T47D (cell line): ENCODE measurements around the gene SUCLG2.
A peak's percentile ranks its signal among the peaks of the same experiment; 100 is the strongest.

Source experiments
- DNase-seq, 2 experiments: peaks; one replicate each; pipeline versions ENCODE4 v3.0.0 to v3.0.0-alpha.2; 2011 to 2012; ENCODE audit warnings: low read depth in 1 of 2, low spot score in 1 of 2
- JUND ChIP-seq: IDR thresholded peaks from 2 replicates; pipeline ENCODE4 v1.6.1; 2012; ENCODE audit warnings: low read depth
- in situ Hi-C: cut with HindIII; loops from 2 replicates; pipeline ENCODE4 v1.10.0; 2016; ENCODE audit warnings: low sequenced_read_pairs, low pct_unique_long_range_greater_than_20kb

Gene SUCLG2

DNA sequence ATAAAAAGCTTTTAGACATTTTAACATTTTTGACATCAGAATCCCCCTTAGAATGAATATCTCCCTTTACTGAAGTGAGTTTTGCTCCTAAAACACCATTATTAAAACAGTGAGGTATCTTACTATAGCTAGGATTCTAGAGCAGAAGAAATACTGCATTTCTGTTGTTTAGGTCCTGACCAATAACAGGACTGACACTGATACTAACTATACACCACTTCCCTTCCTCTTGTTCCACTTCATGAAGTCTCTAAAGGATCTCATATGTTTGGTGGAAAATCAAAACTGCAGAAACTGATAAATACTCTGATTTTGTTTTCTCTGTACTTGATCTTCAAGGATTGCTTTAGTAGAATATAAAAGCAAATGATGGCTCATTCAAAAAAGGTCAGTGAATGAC, 230.7 kb downstream of the SUCLG2 start:
- in situ Hi-C loops, result no loop called here
- no peak for TF ChIP-seq JUND
- no peak for DNase-seq

DNA sequence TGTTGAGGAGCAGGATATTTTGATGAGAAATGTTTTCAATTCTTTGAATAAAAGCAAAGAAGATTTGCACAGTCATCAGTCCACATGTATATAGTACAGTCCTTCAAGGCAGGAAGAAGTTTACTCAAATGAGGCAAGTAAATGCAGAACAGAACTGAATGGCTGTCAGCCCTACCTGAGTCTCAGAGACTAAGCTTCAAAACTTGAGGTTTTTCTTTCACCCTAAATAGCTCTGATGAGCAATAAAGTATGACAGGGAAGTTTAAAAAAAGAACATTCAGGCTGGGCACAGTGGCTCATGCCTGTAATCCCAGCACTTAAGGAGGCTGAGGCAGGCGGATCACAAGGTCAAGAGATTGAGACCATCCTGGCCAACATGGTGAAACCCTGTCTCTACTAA, 232.5 kb downstream of the SUCLG2 start:
- DNase-seq, result no peak
- in situ Hi-C loops, result no loop called here
- no peak for TF ChIP-seq JUND

DNA sequence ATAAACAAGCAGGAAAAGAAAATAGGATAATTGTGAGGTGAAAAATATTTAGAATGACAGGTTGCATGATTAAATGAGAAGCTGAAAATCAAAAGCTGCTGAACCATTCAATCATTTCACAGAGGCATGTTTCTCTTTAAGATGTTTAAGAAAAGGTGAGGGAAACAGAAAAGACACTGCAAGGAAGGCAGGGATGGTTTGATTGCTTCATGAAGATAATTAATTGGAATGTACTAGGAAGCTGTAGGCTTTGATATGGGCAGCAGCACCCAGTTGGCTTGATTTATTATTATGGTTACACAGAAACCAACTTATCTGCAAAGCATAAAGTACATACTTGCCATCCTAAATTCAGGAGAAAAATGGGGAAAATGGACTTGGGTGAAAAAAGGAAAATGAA, 234.6 kb downstream of the SUCLG2 start:
- TF ChIP-seq JUND, result no peak
- no peak for DNase-seq
- in situ Hi-C loops, result no loop called here

DNA sequence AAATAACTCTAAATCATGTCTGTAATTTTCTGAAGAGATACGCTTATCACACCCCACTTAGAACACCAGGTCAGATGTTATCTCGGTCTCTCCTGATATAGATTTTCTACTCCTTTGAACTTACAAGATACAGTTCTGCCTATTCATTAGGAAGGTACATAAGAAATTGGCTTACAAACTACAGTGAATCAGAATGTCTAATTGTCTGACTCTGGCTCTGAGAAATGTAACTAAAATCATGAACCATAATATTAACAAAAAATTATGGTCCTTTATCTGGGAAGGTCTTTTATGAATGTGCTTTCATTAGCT, 235.2 kb downstream of the SUCLG2 start:
- TF ChIP-seq JUND, result no peak
- DNase-seq, result no peak
- in situ Hi-C loops, result no loop called here

DNA sequence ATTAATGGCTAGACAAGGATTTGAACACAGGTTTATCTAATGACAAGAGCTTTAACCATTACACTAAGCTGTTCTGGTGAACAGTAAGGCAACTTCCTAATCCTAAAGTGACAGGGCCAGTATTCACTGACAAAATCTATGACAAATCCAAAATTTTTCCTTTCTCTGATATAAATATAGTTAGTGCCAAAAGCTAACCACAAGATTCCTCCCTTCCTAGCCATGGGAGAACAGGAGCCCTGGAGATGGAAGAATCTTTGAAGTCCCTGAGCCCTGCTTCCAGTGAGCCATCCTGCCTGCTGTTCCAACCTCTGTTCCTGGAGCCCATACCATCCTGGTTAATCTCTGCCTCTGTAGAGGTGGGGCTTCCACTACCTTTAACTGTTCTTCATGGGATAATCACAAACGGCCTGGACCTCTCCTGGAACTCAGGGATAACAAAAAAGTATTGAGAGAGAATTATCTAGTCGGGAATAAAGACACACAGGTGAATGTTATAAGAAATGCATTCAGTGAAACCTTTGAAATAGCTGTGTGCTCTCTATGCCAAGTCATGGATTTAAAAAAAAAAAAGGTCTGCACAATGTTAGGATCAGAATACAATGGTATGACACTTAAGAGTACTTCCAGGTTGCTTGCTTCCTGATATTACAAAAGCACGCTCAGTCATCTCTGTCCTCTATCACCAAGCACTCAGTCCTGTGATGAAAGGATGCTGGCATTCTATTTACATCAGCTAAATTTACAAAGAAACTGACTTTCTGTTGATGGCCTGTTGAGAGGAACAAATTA, 235.8 kb downstream of the SUCLG2 start:
- TF ChIP-seq JUND, result no peak
- in situ Hi-C loops, result no loop called here
- no peak for DNase-seq

DNA sequence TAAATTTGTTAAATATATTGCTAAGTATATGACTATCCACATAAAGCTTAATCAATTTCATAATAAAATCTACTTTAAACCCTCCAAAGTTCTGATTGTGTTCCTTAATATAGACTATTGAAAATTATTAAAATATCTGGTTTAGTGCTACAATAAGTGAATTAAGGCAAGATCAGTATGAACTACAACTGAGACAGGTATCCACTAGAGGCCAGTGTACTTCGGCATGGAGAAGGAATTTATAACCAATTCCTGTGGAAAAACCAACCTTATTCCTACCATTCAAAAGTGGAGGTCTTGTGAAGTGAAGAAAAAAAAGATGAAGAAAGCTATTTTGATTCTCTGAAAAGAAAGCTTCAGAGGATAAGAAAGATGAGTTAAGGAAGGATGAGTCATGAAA, 237.7 kb downstream of the SUCLG2 start:
- in situ Hi-C loops, result no loop called here
- TF ChIP-seq JUND, result no peak
- DNase-seq, result no peak

DNA sequence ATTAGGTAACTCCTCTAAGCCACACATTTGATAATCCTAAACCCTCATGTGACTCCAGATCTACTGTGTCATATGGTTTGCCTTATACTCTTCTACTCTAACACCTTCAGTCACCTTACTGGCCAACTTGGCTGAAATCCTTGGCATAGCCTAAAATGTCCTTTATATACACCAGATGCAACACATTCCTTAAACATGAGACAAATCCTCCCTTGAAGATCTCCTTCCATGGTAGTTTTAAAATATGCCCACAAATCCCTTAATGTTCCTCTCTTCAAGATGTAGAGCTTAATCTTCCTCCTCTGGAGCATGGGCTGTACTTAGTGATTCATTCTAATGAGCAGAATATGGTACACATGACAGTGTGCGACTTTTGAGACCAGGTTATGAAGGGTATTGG, 238.9 kb downstream of the SUCLG2 start:
- no peak for DNase-seq
- in situ Hi-C loops, result no loop called here
- TF ChIP-seq JUND, result no peak

DNA sequence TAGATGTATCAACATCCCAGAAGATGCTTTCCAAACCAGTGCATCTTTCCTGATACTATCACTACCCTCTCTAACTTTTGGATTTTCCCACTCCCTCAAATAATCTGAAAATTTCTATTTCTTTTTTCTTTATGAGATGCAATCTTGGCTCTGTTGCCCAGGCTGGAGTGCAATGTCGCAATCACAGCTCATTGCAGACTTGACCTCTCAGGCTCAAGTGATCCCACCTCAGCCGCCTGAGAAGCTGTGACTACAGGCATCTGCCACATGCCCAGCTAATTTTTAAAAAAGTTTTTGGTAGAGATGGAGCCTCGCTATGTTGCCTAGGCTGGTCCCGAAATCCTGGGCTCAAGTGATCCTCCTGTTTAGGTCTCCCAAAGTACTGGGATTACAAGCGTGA, 239.7 kb downstream of the SUCLG2 start:
- DNase-seq, result no peak
- no peak for TF ChIP-seq JUND
- in situ Hi-C loops, result no loop called here

DNA sequence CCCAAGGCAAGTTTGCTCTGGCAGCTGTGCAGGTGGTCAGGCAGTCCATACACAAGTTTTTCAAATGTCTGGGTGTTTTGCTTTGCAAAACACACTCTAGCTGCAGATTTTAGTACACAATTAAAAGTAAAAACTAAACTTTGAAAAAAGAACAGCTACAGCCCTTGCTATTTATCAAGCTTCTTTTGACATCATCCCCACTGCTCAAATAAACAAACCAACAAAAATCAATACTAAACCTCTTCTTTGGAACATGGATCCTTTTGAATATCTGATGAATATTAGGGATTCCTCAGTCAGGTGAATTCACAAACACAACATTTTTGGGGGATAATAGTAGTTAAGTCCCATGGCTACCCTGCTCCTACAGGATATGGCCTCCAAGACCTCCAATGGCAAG, 249.2 kb downstream of the SUCLG2 start:
- in situ Hi-C loops, result no loop called here
- TF ChIP-seq JUND, result no peak
- no peak for DNase-seq

DNA sequence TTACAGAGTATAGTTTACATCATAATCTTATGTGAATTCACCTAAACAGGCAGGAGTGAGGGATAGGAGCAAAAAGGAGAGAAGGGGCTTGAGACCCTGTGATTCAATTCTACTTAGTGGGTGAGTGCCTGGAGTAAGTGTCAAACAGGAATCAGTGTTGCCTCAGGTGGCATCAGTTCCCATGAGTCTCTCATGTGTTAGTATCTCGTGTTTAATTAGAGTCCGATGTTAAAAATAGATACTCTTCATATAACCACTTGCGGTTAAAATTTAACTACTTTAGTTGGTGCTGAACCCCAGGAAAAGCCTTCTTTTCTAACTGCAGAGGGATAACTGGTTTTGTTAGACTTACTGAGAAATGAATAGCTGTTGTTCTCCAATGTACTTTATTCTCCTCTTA, 251.5 kb downstream of the SUCLG2 start:
- DNase-seq, result no peak
- in situ Hi-C loops, result no loop called here
- no peak for TF ChIP-seq JUND

DNA sequence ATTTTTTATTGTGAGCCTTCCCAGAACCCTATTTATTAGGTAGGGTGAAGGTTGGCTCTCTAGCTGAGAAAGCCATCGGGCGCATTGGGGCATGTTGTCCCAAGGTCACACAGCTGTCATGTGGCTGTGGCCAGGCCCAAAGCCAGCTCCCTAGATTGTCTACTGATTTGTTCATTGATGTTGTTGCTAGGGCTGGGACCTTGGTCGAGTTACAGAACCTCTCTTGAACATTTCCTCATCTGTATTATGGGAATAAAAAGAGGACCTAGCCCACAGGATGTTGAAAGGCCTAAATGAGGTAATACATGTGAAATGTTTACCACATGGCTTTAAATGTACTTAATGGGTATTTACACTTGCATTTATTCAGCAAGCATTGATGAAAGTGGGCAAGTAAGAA, 252.5 kb downstream of the SUCLG2 start:
- TF ChIP-seq JUND, result no peak
- DNase-seq, result peak in 1 of 2 experiments; percentile 0
- in situ Hi-C loops, result no loop called here

DNA sequence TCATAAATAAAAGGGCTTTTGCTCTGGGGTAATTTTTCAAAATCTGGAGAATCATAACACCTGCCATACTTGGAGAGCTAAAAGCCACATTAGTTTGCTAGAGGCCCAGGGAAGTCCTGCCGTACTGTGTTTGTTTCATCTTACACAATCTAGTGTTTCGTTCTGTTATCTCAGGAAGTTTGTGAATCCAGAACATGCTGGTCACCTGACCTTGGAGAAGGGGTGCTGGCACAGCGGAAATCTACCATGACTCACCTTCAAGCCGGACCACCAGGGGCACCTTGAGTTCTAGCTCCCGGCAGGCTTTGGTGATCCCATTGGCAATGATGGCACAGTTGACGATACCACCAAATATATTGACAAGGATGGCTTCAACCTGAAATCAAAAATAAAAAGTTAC, 253.9 kb downstream of the SUCLG2 start:
- DNase-seq, result no peak
- no peak for TF ChIP-seq JUND
- in situ Hi-C loops, result no loop called here

DNA sequence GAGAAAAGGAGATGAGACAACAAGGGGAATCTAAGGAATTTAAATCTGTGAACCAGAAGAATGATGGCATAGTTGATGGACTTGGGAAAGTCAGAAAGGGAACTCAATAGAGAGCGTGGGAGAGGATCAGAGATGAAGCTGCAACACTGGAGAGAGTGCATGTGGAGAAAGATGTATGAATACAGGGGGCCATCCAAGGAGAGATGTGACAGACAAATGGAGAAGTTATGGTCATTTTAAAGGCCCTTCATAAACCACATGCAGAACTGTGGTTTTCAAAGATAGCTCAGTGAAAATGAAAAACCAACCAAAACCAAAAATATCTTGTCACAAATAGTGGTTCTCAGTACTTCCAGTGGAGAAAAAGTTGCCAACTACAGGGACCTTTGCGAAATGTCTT, 265.2 kb downstream of the SUCLG2 start:
- no peak for TF ChIP-seq JUND
- no peak for DNase-seq
- in situ Hi-C loops, result no loop called here

DNA sequence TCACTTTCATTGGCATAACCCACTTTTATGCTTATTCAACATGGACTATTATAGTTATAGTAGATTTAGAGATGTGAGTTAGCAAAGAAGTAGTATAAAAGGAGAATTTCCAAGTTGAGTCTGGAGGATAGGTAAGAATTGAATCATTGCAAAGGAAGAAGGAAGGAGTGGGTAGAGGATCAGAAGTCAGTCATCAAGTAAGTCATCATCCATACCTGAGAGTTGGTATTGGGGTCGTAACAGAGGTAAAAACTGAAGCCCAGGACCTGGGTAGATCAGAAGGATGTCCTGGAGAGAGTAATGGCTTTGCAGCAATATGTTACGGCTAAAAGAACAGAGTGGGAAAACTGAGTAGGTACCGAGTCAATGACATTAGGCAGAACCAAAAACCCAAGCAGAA, 265.7 kb downstream of the SUCLG2 start:
- DNase-seq, result no peak
- in situ Hi-C loops, result no loop called here
- TF ChIP-seq JUND, result no peak
